HEK293 (cell line): Measurements from ENCODE around the gene CNST.

Experiments
- ZBTB17 ChIP-seq: fragments of 450-650 bp; formaldehyde crosslinking; IDR thresholded peaks from 2 replicates; pipeline ENCODE4 v1.5.1; 2016; ENCODE audit warnings: missing biosample characterization, missing genetic modification characterization
- ZEB2 ChIP-seq: fragments of 450-650 bp; formaldehyde crosslinking; IDR thresholded peaks from 2 replicates; pipeline ENCODE4 v1.5.1; 2016; ENCODE audit warnings: missing biosample characterization, missing genetic modification characterization
- ZNF274 ChIP-seq, 2 experiments: fragments of 200-500 bp in 1 of 2; fragments of 450-650 bp in 1 of 2; sonication (Bioruptor generic) in 1 of 2; formaldehyde crosslinking in 1 of 2; IDR thresholded peaks; 2 replicates each; pipeline versions ENCODE4 v1.5.1 to v1.6.1; 2014 to 2016; ENCODE audit warnings: borderline replicate concordance in 1 of 2, inconsistent platforms in 1 of 2, low read length in 1 of 2, missing biosample characterization in 1 of 2, missing genetic modification characterization in 1 of 2
- ZSCAN30 ChIP-seq: fragments of 450-650 bp; IDR thresholded peaks from 2 replicates; pipeline ENCODE4 v1.5.1; 2018; ENCODE audit warnings: missing biosample characterization, mild to moderate bottlenecking, missing genetic modification characterization, moderate library complexity
- TF ChIP-seq, protein P1 (sequence below): fragments of 450-650 bp; formaldehyde crosslinking; IDR thresholded peaks from 2 replicates; pipeline ENCODE4 v1.5.1; 2016; ENCODE audit warnings: missing biosample characterization, missing genetic modification characterization
- TF ChIP-seq, protein P2 (sequence below): fragments of 450-650 bp; formaldehyde crosslinking; IDR thresholded peaks from 2 replicates; pipeline ENCODE4 v1.5.1; 2016; ENCODE audit warnings: missing biosample characterization, missing genetic modification characterization
- TF ChIP-seq, protein P3 (sequence below): fragments of 450-650 bp; formaldehyde crosslinking; conservative IDR thresholded peaks from 2 replicates; pipeline ENCODE4 v1.5.1; 2016; ENCODE audit warnings: low read depth, missing biosample characterization, missing genetic modification characterization

DNA sequence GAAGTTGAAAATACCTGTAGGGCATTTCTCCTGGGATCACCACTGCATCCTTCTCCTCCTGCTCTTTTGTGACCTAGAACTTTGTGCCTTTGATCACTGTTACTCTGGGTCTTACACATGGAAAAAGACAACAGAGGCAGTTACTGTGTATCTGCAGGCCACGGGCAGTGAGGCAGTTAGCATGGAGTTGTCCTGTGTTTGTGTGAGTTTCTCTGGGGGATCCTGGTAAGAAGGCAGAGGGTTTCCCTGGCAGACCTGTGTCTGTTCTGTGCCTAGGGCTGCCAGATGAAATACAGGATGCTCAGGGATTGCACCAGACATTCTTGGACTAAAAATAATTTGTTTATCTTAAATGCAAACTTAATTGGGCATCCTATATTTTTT is 113.5 kb downstream of the CNST start:
- TF ChIP-seq, protein P1, sequence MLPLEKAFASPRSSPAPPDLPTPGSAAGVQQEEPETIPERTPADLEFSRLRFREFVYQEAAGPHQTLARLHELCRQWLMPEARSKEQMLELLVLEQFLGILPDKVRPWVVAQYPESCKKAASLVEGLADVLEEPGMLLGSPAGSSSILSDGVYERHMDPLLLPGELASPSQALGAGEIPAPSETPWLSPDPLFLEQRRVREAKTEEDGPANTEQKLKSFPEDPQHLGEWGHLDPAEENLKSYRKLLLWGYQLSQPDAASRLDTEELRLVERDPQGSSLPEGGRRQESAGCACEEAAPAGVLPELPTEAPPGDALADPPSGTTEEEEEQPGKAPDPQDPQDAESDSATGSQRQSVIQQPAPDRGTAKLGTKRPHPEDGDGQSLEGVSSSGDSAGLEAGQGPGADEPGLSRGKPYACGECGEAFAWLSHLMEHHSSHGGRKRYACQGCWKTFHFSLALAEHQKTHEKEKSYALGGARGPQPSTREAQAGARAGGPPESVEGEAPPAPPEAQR: no peak
- no peak for TF ChIP-seq ZEB2
- no peak for TF ChIP-seq ZSCAN30
- TF ChIP-seq, protein P2, sequence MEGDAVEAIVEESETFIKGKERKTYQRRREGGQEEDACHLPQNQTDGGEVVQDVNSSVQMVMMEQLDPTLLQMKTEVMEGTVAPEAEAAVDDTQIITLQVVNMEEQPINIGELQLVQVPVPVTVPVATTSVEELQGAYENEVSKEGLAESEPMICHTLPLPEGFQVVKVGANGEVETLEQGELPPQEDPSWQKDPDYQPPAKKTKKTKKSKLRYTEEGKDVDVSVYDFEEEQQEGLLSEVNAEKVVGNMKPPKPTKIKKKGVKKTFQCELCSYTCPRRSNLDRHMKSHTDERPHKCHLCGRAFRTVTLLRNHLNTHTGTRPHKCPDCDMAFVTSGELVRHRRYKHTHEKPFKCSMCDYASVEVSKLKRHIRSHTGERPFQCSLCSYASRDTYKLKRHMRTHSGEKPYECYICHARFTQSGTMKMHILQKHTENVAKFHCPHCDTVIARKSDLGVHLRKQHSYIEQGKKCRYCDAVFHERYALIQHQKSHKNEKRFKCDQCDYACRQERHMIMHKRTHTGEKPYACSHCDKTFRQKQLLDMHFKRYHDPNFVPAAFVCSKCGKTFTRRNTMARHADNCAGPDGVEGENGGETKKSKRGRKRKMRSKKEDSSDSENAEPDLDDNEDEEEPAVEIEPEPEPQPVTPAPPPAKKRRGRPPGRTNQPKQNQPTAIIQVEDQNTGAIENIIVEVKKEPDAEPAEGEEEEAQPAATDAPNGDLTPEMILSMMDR (tag by site-specific recombination): no peak
- no peak for TF ChIP-seq ZNF274 (IDR thresholded peaks at IDR 0.05; ENCODE audit: low read length)
- TF ChIP-seq ZNF274 (tag by site-specific recombination; IDR thresholded peaks at IDR 0.05; ENCODE audit: borderline replicate concordance): no peak
- TF ChIP-seq, protein P3, sequence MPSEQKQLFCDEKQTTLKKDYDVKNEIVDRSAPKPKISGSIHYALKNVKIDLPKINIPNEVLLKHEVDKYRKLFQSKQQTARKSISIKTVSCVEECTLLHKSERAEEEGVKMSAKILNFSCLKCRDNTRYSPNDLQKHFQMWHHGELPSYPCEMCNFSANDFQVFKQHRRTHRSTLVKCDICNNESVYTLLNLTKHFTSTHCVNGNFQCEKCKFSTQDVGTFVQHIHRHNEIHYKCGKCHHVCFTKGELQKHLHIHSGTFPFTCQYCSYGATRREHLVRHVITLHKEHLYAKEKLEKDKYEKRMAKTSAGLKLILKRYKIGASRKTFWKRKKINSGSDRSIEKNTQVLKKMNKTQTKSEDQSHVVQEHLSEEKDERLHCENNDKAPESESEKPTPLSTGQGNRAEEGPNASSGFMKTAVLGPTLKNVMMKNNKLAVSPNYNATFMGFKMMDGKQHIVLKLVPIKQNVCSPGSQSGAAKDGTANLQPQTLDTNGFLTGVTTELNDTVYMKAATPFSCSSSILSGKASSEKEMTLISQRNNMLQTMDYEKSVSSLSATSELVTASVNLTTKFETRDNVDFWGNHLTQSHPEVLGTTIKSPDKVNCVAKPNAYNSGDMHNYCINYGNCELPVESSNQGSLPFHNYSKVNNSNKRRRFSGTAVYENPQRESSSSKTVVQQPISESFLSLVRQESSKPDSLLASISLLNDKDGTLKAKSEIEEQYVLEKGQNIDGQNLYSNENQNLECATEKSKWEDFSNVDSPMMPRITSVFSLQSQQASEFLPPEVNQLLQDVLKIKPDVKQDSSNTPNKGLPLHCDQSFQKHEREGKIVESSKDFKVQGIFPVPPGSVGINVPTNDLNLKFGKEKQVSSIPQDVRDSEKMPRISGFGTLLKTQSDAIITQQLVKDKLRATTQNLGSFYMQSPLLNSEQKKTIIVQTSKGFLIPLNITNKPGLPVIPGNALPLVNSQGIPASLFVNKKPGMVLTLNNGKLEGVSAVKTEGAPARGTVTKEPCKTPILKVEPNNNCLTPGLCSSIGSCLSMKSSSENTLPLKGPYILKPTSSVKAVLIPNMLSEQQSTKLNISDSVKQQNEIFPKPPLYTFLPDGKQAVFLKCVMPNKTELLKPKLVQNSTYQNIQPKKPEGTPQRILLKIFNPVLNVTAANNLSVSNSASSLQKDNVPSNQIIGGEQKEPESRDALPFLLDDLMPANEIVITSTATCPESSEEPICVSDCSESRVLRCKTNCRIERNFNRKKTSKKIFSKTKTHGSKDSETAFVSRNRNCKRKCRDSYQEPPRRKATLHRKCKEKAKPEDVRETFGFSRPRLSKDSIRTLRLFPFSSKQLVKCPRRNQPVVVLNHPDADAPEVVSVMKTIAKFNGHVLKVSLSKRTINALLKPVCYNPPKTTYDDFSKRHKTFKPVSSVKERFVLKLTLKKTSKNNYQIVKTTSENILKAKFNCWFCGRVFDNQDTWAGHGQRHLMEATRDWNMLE (tag by site-specific recombination): no peak
- TF ChIP-seq ZBTB17: no peak
